Nephron progenitor cell (in vitro differentiated cells): ENCODE results near the gene DYRK1B.

Source experiments
- DNase-seq: peaks from one replicate; pipeline ENCODE4 v3.0.0; 2021
- H3K27ac Mint-ChIP-seq: 2 replicates; pipeline ENCODE4 v1.8.0; 2021; ENCODE audit warnings: mild to moderate bottlenecking, moderate library complexity, mixed read lengths
- H3K27me3 Mint-ChIP-seq: 2 replicates; pipeline ENCODE4 v1.8.0; 2021; ENCODE audit warnings: mild to moderate bottlenecking, low read depth, mixed read lengths; ENCODE audit not compliant: poor library complexity
- H3K36me3 Mint-ChIP-seq: 2 replicates; pipeline ENCODE4 v1.8.0; 2021; ENCODE audit warnings: low read depth, mixed read lengths
- H3K4me1 Mint-ChIP-seq: 2 replicates; pipeline ENCODE4 v1.8.0; 2021; ENCODE audit warnings: mixed read lengths
- H3K4me3 Mint-ChIP-seq: 2 replicates; pipeline ENCODE4 v1.8.0; 2021; ENCODE audit warnings: mild to moderate bottlenecking, moderate library complexity, mixed read lengths
- H3K9me3 Mint-ChIP-seq: 2 replicates; pipeline ENCODE4 v1.8.0; 2021; ENCODE audit warnings: mild to moderate bottlenecking, moderate library complexity, mixed read lengths
- TF ChIP-seq, protein P1 (sequence below): fragments of 200-600 bp; sonication (generic); IDR thresholded peaks from 2 replicates; pipeline ENCODE4 v1.5.0; 2021; ENCODE audit warnings: antibody characterized with exemption

Gene DYRK1B

DNA sequence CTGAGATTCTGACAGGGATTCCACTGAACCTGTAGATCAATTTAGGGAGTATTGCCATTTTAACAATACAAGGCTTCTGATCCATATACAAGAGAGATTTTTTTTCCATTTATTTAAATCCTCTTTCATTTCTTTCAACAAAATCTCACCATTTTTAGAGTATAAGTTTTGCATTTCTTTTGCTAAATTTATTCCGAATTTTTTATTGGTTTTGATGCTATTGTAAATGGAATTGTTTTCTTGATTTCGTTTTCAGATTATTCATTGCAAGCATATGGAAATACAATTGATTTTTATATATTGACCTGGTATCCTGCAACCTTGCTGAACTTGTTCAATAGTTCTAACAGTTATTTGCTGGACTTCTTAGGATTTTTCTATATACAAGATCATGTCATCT lies 36.9 kb downstream of the DYRK1B start:
- Mint-ChIP-seq H3K4me3 (no peak overlapping the region), H3K36me3 (no peaks in the 10 kb centered on the region), H3K9me3 (no peaks in the 10 kb centered on the region), H3K27me3 (peaks cover 17% of the 10 kb centered on the region), H3K4me1 (peaks cover 9% of the 10 kb centered on the region), H3K27ac (no peak overlapping the region)
- DNase-seq: no peak
- TF ChIP-seq, protein P1, sequence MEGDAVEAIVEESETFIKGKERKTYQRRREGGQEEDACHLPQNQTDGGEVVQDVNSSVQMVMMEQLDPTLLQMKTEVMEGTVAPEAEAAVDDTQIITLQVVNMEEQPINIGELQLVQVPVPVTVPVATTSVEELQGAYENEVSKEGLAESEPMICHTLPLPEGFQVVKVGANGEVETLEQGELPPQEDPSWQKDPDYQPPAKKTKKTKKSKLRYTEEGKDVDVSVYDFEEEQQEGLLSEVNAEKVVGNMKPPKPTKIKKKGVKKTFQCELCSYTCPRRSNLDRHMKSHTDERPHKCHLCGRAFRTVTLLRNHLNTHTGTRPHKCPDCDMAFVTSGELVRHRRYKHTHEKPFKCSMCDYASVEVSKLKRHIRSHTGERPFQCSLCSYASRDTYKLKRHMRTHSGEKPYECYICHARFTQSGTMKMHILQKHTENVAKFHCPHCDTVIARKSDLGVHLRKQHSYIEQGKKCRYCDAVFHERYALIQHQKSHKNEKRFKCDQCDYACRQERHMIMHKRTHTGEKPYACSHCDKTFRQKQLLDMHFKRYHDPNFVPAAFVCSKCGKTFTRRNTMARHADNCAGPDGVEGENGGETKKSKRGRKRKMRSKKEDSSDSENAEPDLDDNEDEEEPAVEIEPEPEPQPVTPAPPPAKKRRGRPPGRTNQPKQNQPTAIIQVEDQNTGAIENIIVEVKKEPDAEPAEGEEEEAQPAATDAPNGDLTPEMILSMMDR: no peak

DNA sequence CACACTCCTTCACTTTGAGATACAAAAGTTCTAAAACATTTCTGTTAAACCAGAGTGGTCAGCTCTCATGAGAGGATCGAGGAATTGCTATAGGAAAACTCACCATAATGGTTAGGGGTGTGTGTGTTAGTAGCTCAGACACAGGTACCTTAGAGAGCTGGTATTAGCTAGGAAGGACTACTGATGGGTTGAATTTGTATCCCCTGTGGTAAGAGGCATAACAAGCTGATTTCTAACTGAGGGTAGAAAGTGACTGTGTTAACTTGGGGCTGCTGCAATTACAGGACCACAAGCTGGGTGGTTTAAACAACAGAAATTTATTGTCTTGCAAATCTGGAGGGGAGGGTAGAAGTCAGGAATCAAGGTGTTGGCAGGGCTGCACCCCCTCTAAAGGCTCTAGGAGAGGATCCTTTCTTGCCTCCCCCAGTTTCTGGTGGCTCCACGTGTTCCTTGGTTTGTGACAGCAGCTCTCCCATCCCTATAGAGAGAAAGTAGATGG lies 37.9 kb downstream of the DYRK1B start:
- Mint-ChIP-seq H3K9me3 (no peaks in the 10 kb centered on the region), H3K4me3 (no peak overlapping the region), H3K27me3 (peaks cover 14% of the 10 kb centered on the region), H3K27ac (no peak overlapping the region), H3K36me3 (no peaks in the 10 kb centered on the region), H3K4me1 (peaks cover 9% of the 10 kb centered on the region)
- TF ChIP-seq, protein P1: no peak
- no peak for DNase-seq

DNA sequence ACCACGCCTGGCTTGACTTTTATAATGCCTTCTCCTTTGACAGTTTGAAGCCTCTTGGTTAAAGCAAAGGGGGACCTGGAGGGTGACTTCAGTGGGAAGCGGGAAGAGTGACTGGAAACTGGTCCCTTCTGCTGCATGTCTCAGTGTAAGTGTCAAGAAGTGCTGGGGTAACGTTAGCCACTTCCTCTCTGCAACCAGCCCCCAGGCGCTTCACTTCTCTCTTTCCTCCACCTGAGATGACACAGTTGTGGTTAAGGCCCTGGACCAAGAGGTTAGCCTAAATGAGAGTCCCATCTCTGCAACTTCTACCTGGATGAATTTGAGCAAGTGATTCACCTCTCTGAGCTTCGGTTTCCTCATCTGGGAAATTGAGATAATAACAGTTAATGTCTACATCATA lies 39.0 kb downstream of the DYRK1B start:
- no peak for DNase-seq
- no peak overlapping the region for H3K4me3 Mint-ChIP-seq
- no peaks in the 10 kb centered on the region for H3K36me3 Mint-ChIP-seq
- peaks cover 9% of the 10 kb centered on the region for H3K4me1 Mint-ChIP-seq
- TF ChIP-seq, protein P1: no peak
- H3K27me3 Mint-ChIP-seq: peaks cover 13% of the 10 kb centered on the region
- no peak overlapping the region for H3K27ac Mint-ChIP-seq
- peaks cover 3% of the 10 kb centered on the region for H3K9me3 Mint-ChIP-seq

DNA sequence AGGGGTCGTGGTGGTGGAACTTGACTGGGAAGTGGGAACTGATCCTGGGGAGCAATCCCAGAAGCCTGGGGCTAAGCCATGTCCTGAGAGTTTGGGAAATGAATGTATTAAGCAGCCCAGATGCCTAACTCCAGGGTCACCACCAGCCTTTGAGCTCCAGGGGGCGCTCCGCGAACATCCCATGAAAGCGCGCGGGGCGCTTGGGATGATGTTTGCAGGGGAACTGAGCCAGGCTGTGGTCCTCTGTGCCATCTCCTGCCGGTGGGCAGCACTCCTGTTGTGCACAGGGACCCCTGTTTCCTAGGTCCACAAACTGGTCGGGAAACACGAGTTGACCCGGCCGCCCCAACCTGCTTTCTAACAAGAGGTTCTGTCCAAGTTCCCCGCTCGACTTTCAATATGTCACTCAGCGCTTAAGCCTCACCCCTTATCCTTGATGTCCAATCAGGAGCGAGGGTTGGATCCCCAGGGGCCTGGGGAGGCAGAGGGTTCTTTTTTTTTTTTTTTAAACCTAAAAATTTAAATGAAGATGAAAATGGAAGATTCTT lies 40.9 kb downstream of the DYRK1B start:
- H3K36me3 Mint-ChIP-seq: peaks cover 3% of the 10 kb centered on the region
- peaks cover 9% of the 10 kb centered on the region for H3K4me1 Mint-ChIP-seq
- peak overlapping the region; percentile 11 for H3K27ac Mint-ChIP-seq
- H3K27me3 Mint-ChIP-seq: peaks cover 6% of the 10 kb centered on the region
- peak overlapping the region; percentile 69 for H3K4me3 Mint-ChIP-seq
- TF ChIP-seq, protein P1: peak; percentile 84
- DNase-seq: peak; percentile 84
- peaks cover 16% of the 10 kb centered on the region for H3K9me3 Mint-ChIP-seq

DNA sequence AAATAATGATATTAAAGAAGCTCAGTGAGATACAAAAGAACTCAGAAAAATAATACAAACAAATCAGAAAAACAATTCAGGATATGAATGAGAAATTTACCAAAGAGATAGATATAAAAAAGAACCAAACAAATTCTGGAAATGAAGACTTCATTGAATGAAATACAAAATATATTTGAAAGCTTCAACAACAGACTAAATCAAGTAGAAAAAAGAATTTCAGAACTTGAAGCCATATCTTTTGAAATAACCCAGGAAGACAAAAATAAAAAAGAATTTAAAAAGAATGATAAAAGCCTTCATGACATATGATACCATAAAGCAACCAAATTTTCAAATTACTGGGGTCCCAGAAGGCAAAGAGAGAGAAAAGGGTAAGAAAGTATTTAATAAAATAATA lies 45.7 kb downstream of the DYRK1B start:
- DNase-seq: no peak
- H3K9me3 Mint-ChIP-seq: peaks cover 29% of the 10 kb centered on the region
- no peak overlapping the region for H3K4me3 Mint-ChIP-seq
- TF ChIP-seq, protein P1: no peak
- H3K4me1 Mint-ChIP-seq: peaks cover 5% of the 10 kb centered on the region
- H3K27ac Mint-ChIP-seq: no peak overlapping the region
- peaks cover 28% of the 10 kb centered on the region for H3K27me3 Mint-ChIP-seq
- peaks cover 4% of the 10 kb centered on the region for H3K36me3 Mint-ChIP-seq

DNA sequence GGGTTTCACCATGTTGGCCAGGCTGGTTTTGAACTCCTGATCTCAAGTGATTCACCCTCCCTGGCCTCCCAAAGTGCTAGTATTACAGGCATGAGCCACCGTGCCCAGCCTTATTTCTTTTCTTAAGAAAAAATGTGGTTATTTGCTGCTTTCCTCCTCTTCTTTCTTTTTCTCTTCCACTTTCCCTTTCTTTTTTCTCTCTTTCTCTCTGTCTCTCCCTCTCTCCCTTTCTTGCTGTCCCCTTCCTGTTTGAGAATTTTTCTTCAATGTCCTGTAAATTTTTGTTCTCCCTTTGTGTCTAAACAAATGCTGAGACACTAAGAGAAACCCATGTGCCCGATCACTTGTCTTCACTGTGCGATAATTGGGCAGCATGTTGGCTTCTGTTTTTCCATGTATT lies 53.1 kb downstream of the DYRK1B start:
- no peaks in the 10 kb centered on the region for H3K9me3 Mint-ChIP-seq
- H3K36me3 Mint-ChIP-seq: no peaks in the 10 kb centered on the region
- no peak overlapping the region for H3K4me3 Mint-ChIP-seq
- no peak for DNase-seq
- no peak overlapping the region for H3K27ac Mint-ChIP-seq
- H3K4me1 Mint-ChIP-seq: no peaks in the 10 kb centered on the region
- TF ChIP-seq, protein P1: no peak
- H3K27me3 Mint-ChIP-seq: peaks cover 53% of the 10 kb centered on the region
